Spleen (tissue), 7 donors: ENCODE data around the gene IGFL4.

Source experiments
- POLR2A ChIP-seq, 3 donors: fragments of 450-650 bp; IDR thresholded peaks; one replicate each; pipeline ENCODE4 v1.5.1; 2017; ENCODE audit warnings: antibody characterized with exemption in 3 of 3, mild to moderate bottlenecking in 1 of 3
- TF ChIP-seq, protein P1 (sequence below), 11 experiments: fragments of 200-600 bp in 7 of 11; fragments of 450-650 bp in 4 of 11; sonication (generic) in 4 of 11; IDR thresholded peaks in 8 of 11; conservative IDR thresholded peaks in 3 of 11; 1 replicate in 7 of 11; 2 replicates in 4 of 11; pipeline versions ENCODE4 v1.4.0 to v1.8.0; 2016 to 2021; ENCODE audit warnings: antibody characterized with exemption in 11 of 11, inconsistent platforms in 4 of 11, mild to moderate bottlenecking in 1 of 11
- donor health status: DM: no; HTN: no; CAD: no; lungs with moderate emphysema.
- donor health status: DM: no; HTN: no; CAD: no.
- donor health status: DM: no; HTN: no; CAD: no.

DNA sequence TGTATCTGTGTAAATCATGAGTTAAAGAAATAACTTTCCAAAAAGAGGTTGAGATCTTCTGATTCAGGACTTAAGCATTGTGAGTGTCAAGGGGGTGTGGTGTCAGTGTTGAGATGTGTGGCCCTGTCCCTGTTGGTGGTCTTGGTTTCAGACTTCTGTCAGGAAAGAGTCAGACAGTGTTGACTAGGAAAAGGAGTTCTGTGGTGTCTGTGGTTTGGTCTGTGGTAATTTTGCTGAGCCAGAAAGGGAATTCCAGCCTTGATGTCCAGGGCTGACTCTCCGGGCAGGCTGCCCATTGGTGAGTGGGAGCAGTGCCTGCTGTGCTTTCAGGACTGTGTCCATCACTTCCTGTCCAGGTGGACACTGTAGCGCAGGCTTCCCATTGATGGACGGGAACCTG lies 39.8 kb upstream of the IGFL4 start:
- TF ChIP-seq, protein P1, sequence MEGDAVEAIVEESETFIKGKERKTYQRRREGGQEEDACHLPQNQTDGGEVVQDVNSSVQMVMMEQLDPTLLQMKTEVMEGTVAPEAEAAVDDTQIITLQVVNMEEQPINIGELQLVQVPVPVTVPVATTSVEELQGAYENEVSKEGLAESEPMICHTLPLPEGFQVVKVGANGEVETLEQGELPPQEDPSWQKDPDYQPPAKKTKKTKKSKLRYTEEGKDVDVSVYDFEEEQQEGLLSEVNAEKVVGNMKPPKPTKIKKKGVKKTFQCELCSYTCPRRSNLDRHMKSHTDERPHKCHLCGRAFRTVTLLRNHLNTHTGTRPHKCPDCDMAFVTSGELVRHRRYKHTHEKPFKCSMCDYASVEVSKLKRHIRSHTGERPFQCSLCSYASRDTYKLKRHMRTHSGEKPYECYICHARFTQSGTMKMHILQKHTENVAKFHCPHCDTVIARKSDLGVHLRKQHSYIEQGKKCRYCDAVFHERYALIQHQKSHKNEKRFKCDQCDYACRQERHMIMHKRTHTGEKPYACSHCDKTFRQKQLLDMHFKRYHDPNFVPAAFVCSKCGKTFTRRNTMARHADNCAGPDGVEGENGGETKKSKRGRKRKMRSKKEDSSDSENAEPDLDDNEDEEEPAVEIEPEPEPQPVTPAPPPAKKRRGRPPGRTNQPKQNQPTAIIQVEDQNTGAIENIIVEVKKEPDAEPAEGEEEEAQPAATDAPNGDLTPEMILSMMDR (IDR thresholded peaks at IDR 0.05 in 8 of 11, conservative IDR thresholded peaks at IDR 0.05 in 3 of 11) = no peak
- no peak for TF ChIP-seq POLR2A (IDR thresholded peaks at IDR 0.05)
